ENCODE data around the gene DYNC1LI1. TPM values are rescaled to one million over a fixed set of nuclear protein-coding genes. Genes with fewer than 3 reads are reported as not detected.
"Not testable (repeated sequence)": the region's sequence is repeated elsewhere in the genome, so short reads cannot be mapped to it uniquely, and the experiment has no call there.

Gene DYNC1LI1
- total RNA-seq, 1 donor: 34.4 TPM

DNA sequence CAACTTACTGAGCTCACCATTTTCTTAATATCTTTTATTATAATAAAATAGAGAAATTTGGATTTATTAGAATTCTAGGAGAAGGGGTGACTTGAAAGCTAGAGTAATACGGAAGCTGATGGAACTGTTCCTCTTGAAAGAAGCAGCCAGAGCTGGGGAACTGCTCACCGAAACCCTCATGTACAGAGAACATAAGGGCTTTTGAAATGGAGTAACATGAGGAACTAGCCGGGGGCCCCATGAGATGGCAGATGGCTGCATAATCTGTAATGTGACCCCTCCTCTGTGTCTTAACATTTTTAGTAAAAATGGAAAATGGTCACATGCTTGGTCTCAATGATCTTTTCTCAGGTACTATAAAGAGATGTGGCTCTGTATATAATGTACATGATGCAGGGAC is 15.7 kb upstream of the DYNC1LI1 start:
- Histone ChIP-seq H3K27ac (ENCODE audit: low read depth, low read length) (no peak overlapping the region), H4K20me1 (ENCODE audit: insufficient read depth, low read length) (no peaks in the 10 kb centered on the region), H3K4me1 (ENCODE audit: insufficient read depth, low read length) (no peaks in the 10 kb centered on the region), H3K9me3 (ENCODE audit: low read depth, low read length) (no peaks in the 10 kb centered on the region), H3K4me3 (ENCODE audit: insufficient read depth, low read length) (no peak overlapping the region), H3K79me2 (ENCODE audit: insufficient read depth, low read length) (no peaks in the 10 kb centered on the region), H2AFZ (ENCODE audit: low read length) (no peak overlapping the region), H3K4me2 (ENCODE audit: insufficient read depth, low read length) (no peak overlapping the region), H3K36me3 (ENCODE audit: insufficient read depth, low read length) (no peaks in the 10 kb centered on the region), H3K27me3 (ENCODE audit: insufficient read depth, low read length) (peaks cover 14% of the 10 kb centered on the region)
- DNase-seq (ENCODE audit: insufficient read length, low spot score, missing footprints): no peak
- TF ChIP-seq, protein P1, sequence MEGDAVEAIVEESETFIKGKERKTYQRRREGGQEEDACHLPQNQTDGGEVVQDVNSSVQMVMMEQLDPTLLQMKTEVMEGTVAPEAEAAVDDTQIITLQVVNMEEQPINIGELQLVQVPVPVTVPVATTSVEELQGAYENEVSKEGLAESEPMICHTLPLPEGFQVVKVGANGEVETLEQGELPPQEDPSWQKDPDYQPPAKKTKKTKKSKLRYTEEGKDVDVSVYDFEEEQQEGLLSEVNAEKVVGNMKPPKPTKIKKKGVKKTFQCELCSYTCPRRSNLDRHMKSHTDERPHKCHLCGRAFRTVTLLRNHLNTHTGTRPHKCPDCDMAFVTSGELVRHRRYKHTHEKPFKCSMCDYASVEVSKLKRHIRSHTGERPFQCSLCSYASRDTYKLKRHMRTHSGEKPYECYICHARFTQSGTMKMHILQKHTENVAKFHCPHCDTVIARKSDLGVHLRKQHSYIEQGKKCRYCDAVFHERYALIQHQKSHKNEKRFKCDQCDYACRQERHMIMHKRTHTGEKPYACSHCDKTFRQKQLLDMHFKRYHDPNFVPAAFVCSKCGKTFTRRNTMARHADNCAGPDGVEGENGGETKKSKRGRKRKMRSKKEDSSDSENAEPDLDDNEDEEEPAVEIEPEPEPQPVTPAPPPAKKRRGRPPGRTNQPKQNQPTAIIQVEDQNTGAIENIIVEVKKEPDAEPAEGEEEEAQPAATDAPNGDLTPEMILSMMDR (IDR thresholded peaks at IDR 0.05; ENCODE audit: extremely low read depth, low read depth, low read length): no peak

DNA sequence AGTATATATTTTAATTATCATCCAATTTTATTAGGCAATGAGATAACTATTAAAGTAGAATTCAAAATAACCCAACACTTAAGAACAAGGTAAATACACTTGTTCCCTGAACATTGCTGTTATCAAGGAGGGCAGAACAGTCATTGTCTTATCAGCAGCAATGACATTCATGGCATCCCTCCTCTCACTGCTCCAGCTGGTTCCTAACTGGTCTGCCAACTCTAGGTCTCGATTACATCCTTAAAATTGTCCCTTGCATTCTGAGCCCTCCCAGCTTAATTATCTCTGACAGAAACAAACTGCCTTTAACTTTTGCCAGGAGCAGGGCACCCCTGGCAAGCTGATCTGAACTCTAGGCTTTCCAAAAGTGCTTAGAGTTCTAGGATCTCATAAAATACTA is 14.0 kb upstream of the DYNC1LI1 start:
- no peaks in the 10 kb centered on the region for H3K79me2 ChIP-seq (ENCODE audit: insufficient read depth, low read length)
- DNase-seq (ENCODE audit: insufficient read length, low spot score, missing footprints): no peak
- no peaks in the 10 kb centered on the region for H3K36me3 ChIP-seq (ENCODE audit: insufficient read depth, low read length)
- H4K20me1 ChIP-seq (ENCODE audit: insufficient read depth, low read length): no peaks in the 10 kb centered on the region
- no peak overlapping the region for H3K4me2 ChIP-seq (ENCODE audit: insufficient read depth, low read length)
- no peak overlapping the region for H3K27ac ChIP-seq (ENCODE audit: low read depth, low read length)
- no peak overlapping the region for H3K4me3 ChIP-seq (ENCODE audit: insufficient read depth, low read length)
- no peaks in the 10 kb centered on the region for H3K4me1 ChIP-seq (ENCODE audit: insufficient read depth, low read length)
- H2AFZ ChIP-seq (ENCODE audit: low read length): no peak overlapping the region
- TF ChIP-seq, protein P1 (IDR thresholded peaks at IDR 0.05; ENCODE audit: extremely low read depth, low read depth, low read length): no peak
- peaks cover 8% of the 10 kb centered on the region for H3K27me3 ChIP-seq (ENCODE audit: insufficient read depth, low read length)
- H3K9me3 ChIP-seq (ENCODE audit: low read depth, low read length): no peaks in the 10 kb centered on the region

- H3K27ac ChIP-seq (ENCODE audit: low read depth, low read length): no peak overlapping the region
- no peak for DNase-seq (ENCODE audit: insufficient read length, low spot score, missing footprints)
- no peaks in the 10 kb centered on the region for H3K36me3 ChIP-seq (ENCODE audit: insufficient read depth, low read length)
- no peak overlapping the region for H3K4me2 ChIP-seq (ENCODE audit: insufficient read depth, low read length)
- no peaks in the 10 kb centered on the region for H3K79me2 ChIP-seq (ENCODE audit: insufficient read depth, low read length)
- TF ChIP-seq, protein P1 (IDR thresholded peaks at IDR 0.05; ENCODE audit: extremely low read depth, low read depth, low read length): no peak
- H3K4me1 ChIP-seq (ENCODE audit: insufficient read depth, low read length): no peaks in the 10 kb centered on the region
- H2AFZ ChIP-seq (ENCODE audit: low read length): no peak overlapping the region
- H4K20me1 ChIP-seq (ENCODE audit: insufficient read depth, low read length): no peaks in the 10 kb centered on the region
- no peak overlapping the region for H3K4me3 ChIP-seq (ENCODE audit: insufficient read depth, low read length)
- peaks cover 5% of the 10 kb centered on the region for H3K27me3 ChIP-seq (ENCODE audit: insufficient read depth, low read length)
- H3K9me3 ChIP-seq (ENCODE audit: low read depth, low read length): no peaks in the 10 kb centered on the region
Observed at GRCh38 chr3:32583708-32584107, 13.1 kb upstream of the DYNC1LI1 start.

- not testable (repeated sequence) for DNase-seq (ENCODE audit: insufficient read length, low spot score, missing footprints); H3K79me2 ChIP-seq (ENCODE audit: insufficient read depth, low read length); H2AFZ ChIP-seq (ENCODE audit: low read length); H4K20me1 ChIP-seq (ENCODE audit: insufficient read depth, low read length); H3K4me2 ChIP-seq (ENCODE audit: insufficient read depth, low read length); H3K4me3 ChIP-seq (ENCODE audit: insufficient read depth, low read length); H3K27me3 ChIP-seq (ENCODE audit: insufficient read depth, low read length); H3K9me3 ChIP-seq (ENCODE audit: low read depth, low read length); H3K27ac ChIP-seq (ENCODE audit: low read depth, low read length); H3K36me3 ChIP-seq (ENCODE audit: insufficient read depth, low read length)
- peaks cover 11% of the 10 kb centered on the region for H3K4me1 ChIP-seq (ENCODE audit: insufficient read depth, low read length)
Observed at GRCh38 chr3:32578669-32579068, 8.0 kb upstream of the DYNC1LI1 start.

All from osteoblast (primary cell).